HG02610 (cell line): ENCODE results near the gene TJP1.

Experiments
- ATAC-seq: cut with Tn5 transposase; IDR thresholded peaks from one replicate; pipeline ENCODE4 v1.9.1; 2021; ENCODE audit warnings: mild to moderate bottlenecking, moderate library complexity; ENCODE audit not compliant: unreplicated experiment

Gene TJP1

GRCh38 chr15:29822100-29822683 lies at the start of gene TJP1:
TSS of gene TJP1 (minus strand) at chr15:29822468. CDS start at chr15:29822028, 440 bp downstream.
- ATAC-seq: no peak

- no peak for ATAC-seq
Observed at GRCh38 chr15:29871401-29871800, 49.1 kb upstream of the TJP1 start.

- ATAC-seq: no peak
Observed at GRCh38 chr15:29870495-29871151, 48.4 kb upstream of the TJP1 start.

- no peak for ATAC-seq
Observed at GRCh38 chr15:29867241-29868000, 45.2 kb upstream of the TJP1 start.

- no peak for ATAC-seq
Observed at GRCh38 chr15:29866337-29866736, 44.1 kb upstream of the TJP1 start.

- ATAC-seq: no peak
Observed at GRCh38 chr15:29864501-29864900, 42.2 kb upstream of the TJP1 start.

GRCh38 chr15:29863438-29863837 lies 41.2 kb upstream of the TJP1 start:
- ATAC-seq: no peak

GRCh38 chr15:29862271-29862670 lies 40.0 kb upstream of the TJP1 start:
- ATAC-seq: no peak

- no peak for ATAC-seq
Observed at GRCh38 chr15:29860872-29861271, 38.6 kb upstream of the TJP1 start.

GRCh38 chr15:29859973-29860715 lies 37.9 kb upstream of the TJP1 start:
- ATAC-seq: no peak

- no peak for ATAC-seq
Observed at GRCh38 chr15:29859293-29859692, 37.0 kb upstream of the TJP1 start.

GRCh38 chr15:29857221-29857789 lies 35.0 kb upstream of the TJP1 start:
- ATAC-seq: no peak

- no peak for ATAC-seq
Observed at GRCh38 chr15:29854413-29854812, 32.1 kb upstream of the TJP1 start.

GRCh38 chr15:29853211-29853987 lies 31.1 kb upstream of the TJP1 start:
- ATAC-seq: no peak

GRCh38 chr15:29852201-29852600 lies 29.9 kb upstream of the TJP1 start:
- ATAC-seq: no peak

GRCh38 chr15:29849716-29850115 lies 27.4 kb upstream of the TJP1 start:
- ATAC-seq: no peak

GRCh38 chr15:29849218-29849617 lies 26.9 kb upstream of the TJP1 start:
- no peak for ATAC-seq

GRCh38 chr15:29844290-29844903 lies 22.1 kb upstream of the TJP1 start:
- ATAC-seq: no peak

GRCh38 chr15:29842290-29842689 lies 20.0 kb upstream of the TJP1 start:
- no peak for ATAC-seq

GRCh38 chr15:29840926-29841325 lies 18.7 kb upstream of the TJP1 start:
- ATAC-seq: no peak
